NCI-H1436 treated with DMSO at 0.1 percent for 48 hours (cell line): Measurements from ENCODE around the gene UBE2S.

Source experiments
- DNase-seq: peaks from one replicate; lab custom pipeline; 2025; lab: John Stamatoyannopoulos, UW

UBE2S gene

GRCh38 chr19:55383279-55384130 lies 24.1 kb downstream of the UBE2S start:
- DNase-seq: no peak

DNA sequence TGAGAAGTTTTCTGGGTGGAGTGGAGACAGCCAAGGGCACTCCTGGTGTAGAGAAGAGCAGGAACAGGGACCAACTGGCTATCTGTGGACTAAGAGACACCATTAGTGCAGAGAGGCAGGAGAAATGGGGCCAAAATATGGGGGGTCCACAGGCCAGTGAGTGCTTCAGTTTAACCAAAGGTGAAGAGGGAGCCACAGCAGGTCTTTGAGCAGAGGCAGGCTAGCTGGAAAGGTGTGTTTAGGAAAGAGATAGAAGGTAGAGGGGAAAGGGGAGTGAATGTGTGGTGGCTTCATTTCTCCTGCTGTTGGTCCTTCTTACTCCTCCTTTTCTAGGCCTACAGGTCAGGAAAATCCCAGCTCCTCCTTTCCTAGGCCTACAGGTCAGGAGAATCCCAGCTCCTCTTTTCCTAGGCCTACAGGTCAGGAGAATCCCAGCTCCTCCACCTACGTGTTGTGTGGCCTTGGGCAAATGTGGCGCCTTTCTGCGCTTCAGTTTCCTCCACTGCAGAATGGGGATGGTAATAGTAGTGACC lies 25.0 kb downstream of the UBE2S start:
- DNase-seq: no peak

- no peak for DNase-seq
Observed at GRCh38 chr19:55382013-55382412, 25.6 kb downstream of the UBE2S start.

GRCh38 chr19:55379174-55379573 lies 28.4 kb downstream of the UBE2S start:
- DNase-seq: no peak

DNA sequence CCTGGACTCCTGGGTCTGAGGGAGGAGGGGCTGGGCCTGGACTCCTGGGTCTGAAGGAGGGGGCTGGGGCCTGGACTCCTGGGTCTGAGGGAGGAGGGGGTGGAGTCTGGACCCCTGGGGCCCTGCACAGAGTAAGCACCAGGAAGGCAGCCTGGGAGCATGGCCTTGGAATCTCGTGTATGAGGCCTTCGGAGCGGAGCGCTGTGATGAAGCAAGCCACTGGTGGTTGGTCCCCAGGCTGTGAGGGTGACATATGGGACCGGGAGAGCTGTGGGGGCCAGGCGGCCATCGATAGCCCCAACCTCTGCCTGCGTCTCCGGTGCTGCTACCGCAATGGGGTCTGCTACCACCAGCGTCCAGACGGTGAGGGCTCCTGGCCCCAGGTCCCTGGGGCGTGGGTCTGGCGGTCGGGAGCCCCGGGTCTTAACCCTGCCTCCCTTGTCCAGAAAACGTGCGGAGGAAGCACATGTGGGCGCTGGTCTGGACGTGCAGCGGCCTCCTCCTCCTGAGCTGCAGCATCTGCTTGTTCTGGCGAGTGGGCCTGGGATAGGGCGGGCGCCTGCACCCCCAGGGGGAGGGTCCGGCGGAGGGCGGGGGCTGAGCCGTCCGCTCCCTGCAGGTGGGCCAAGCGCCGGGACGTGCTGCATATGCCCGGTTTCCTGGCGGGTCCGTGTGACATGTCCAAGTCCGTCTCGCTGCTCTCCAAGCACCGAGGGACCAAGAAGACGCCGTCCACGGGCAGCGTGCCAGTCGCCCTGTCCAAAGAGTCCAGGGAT lies 30.0 kb downstream of the UBE2S start:
- no peak for DNase-seq

DNA sequence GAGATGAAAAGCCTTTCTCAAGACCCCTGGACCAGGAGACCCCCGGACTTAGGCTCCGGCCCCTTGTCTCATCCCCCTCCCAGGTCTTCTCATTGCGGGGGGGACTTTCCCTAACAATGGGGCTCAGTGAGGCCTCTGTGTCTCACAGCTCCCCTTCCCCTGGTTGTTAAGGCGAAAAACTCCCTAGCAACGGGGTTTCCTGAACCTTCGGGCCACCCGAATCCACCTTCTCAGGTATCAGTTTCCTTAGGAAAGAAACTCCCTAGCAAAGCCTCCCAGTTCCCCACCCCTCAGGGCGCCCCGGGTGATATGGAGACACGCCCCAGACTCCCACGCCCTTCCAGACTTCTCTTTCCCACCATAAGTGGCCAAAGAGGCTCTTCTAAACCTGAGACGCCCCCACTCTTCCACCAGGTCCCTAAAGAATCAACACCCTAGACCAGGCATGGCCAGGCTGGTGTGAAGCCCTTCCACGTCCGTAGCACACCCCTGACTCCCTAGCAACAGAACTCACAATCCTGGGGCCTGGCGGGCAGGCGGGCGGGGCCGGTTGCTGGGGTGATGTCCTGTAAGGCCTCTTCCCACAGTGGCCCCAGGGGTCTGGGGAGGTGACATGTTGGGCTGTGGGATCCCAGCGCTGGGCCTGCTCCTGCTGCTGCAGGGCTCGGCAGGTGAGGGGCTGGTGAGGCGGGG lies 31.2 kb downstream of the UBE2S start, which contains the start of gene TMEM190:
Gene TMEM190, plus strand, starts transcription at position 586 of the 693 bp plus-strand sequence. Its CDS starts 28 bp downstream, at position 614.
- DNase-seq: no peak

DNA sequence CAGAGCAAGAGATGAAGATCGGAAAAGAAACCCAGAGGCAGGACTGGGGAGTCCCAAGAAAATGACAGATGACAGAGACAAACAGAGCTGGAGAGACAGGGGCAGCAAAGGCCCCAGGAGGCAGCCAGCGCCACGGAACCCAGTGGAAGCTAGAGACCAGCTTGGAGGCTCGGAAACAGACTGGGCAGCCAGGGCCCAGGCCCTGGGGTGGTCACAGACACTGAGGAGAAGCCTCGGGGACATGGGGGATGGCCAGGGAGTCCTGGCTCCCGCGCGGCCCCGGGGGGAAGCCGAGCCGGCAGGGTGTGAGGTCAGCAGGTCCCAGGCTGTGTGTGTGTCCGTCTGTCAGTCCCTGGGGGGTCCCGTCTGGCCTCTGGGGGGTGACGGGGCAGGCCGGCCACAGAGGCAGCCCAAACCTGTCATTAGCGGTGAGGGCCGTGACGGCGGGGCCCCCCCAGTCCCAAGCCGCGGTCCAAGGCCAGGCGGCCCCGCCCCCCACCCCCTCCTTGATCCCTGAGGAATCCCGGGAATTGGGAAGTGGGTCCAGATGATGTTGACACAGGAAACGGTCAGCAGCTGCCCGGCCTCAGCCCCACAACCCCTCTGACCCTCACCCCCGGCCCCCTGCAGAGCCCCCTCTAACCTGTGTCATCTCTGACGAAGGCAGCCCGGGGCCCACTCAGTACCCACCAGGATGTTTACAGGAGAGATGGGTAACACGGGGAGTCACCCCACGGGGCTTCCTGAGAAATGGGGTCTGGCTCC lies 33.4 kb downstream of the UBE2S start:
- DNase-seq: no peak

GRCh38 chr19:55373306-55373992 lies 34.1 kb downstream of the UBE2S start:
- DNase-seq: no peak

DNA sequence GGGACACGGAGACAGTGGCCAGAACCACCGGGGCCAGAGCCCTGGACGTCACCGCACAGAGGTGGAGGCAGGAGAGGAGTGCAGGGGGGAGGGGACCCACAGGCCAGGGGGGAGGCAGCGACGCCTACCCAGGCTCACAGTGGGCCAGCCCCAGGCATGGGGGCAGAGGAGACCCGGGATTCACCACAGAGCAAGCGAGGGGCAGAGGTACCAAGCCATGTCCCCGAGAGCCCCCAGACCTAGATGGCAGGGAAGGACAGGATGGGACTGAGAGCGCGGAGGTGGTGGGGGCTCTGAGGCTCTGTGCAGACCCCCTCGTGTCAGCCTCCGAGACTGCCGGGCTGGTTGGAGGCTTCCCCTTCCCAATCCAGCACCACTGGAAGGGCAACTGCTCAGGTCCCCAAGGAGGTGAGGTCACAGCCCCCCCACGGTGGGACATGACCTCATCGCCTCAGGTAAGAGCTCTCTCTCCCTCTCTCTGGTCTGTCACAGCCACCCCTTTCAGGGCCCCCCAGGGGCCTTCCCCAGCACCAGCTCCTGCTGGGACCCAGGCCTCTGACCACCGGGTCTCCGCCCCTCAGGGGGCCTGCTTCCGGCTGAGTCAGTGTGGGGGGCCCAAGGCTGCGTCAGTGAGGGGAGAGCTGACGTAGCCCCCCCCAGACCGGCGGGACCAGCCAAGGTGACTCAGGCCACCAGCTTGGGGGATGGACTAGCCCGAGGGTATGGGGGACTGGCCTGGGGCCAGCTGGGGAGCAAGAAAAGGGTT lies 35.1 kb downstream of the UBE2S start:
- no peak for DNase-seq

DNA sequence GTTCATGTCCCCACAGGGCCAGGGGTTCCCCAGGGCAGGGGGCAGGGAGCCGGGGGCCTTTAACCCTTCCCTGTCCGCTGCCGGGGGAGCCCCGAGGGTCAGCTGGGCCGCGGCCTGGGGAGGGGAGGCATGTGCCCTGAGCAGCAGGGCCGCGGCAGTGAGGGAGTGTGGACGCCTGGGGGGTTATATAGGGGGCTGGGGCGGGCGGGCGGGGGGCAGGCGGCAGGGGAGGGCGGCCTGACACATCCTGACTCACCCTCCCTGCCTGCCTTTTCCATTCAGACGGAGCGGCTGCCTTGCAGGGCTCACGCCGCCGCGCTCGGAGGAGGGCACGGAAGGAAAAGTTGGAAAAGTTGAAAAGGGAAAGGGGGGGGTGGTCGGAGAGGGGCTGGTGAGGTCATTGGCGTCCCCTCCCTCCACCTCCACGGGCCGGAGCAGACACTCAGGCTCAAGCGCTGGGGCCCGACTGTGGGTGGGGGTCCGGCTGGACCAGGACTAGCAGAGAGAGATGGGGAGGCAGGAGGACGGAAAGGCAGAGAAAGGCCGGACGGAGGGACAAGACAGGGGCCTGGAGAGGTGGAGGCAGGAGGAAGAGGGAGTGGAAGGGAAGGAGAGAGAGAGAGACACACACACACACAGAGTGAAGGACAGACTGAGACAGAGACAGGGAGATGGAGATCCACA lies 37.1 kb downstream of the UBE2S start, which contains the start of gene IL11:
Gene IL11, minus strand, starts transcription at position 159 of the 684 bp plus-strand sequence. Its CDS starts 153 bp downstream, at position 6.
- DNase-seq: no peak

GRCh38 chr19:55369653-55370304 lies 37.8 kb downstream of the UBE2S start:
- no peak for DNase-seq

DNA sequence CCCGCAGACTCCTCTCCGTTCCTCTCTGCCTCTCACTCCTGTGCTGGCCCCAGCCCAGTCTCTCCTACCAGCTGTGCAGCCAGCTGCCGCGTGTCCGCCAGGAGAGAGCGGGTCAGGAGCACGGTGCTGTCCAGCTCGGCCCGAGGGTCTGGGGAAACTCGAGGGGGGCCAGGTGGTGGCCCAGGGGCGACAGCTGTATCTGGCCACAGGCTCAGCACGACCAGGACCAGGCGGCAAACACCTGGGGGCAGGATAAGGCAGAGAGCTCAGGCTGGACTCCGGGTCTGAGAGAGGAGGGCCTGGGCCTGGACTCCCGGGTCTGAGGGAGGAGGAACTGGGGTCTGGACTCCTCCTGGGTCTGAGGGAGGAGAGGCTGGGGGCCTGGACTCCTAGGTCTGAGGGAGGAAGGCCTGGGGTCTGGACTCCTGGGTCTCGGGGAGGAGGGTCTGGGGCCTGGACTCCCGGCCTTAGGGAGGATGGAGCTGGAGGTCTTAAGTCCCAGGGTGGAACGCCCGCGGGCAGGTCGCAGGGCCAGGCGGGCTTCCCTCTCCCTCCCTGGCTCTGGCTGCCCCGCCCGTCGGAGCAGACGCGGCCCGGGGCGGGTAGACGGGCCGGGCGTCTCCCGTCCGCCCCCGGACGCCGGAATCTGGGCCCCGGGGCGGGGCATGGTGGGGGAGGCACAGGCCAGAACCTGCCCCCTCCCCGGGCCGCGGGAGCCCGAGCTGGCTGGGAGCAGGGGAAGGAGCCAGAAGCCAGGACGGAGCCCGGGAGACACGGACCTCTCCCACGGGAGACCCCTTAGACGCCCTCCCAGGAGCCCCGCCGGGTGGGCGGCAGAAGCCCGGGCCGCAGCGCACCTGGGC lies 38.7 kb downstream of the UBE2S start:
- DNase-seq: no peak

DNA sequence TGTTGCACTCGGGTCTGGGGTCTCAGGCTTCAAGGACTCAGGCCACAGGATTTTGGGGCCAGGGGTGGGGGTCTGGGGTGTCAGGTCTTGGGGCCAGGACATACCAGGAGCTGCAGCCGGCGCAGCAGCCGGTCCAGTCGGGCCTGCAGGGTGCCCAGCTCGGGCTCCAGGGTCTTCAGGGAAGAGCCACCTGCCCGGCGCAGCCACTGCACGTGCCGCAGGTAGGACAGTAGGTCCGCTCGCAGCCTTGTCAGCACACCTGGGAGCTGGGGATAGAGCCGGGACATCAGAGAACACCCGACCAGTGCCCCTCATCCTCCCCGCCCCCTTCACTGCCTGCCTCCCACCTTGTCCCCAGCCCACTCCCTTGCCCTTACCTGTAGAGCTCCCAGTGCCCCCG lies 39.5 kb downstream of the UBE2S start:
- DNase-seq: no peak

DNA sequence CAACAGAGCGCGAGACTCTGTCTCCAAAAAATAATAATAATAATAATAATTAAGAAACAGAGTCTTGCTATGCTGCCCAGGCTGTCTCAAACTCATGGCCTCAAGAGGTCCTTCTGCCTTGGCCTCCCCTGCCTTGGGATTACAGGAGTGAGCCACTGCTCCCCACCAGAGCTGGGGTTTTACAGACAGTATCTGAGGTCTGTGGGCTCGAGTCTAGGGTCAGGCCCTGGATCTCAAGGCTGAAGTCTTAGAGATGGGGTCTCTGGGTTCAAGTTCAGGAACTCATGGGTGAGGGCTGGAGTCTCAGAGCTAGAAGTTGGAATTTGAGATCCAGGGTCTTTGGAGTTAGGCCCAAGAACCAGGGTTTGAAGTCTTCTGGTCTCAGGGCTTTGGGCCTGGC lies 40.8 kb downstream of the UBE2S start:
- no peak for DNase-seq

- DNase-seq: no peak
Observed at GRCh38 chr19:55365964-55366363, 41.6 kb downstream of the UBE2S start.

DNA sequence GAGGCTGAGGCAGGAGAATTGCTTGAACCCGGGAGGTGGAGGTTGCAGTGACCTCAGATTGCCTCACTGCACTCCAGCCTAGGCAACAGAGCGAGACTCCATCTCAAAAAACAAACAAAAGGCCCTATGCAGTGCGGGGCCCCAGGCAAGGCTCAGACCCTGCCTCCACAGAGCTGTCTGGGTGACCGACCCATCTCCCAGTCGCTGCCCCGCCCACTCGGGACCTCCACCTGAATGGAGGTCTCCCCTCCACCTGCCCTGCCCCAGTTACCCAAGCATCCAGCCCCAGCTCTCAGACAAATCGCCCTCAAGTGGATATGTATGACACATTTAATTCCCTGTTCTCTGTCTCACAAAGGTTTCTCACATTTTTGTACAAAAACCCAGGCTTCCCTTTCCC lies 42.3 kb downstream of the UBE2S start:
- DNase-seq: no peak

DNA sequence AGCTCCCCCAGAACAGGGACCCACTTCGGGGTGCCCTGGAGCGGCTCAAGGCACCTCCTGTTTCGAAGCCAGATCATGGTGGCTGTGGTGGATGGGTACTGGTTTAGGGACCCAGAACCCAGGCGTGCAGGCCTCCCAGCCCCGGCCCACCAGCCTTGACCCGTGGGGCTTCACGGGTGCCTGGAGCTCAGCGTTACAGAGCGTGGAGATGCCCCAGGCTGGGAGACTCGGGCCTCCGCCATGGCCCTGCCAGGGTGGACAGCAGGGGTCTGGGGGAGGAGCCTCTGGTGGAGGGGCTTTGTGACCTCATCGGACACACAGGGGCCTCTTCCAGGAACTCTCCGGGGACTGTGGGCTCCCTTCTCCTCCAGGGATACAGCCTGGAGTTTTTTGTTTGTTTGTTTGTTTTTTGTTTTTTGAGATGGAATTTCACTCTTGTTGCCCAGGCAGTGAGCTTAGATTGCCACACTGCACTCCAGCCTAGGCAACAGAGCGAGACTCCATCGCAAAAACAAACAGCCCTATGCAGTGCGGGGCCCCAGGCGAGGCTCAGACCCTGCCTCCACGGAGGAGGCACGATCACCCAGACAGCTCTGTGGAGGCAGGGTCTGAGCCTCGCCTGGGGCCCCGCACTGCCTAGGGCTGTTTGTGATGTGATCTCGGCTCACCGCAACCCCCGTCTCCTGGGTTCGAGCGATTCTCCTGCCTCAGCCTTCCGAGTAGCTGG lies 44.4 kb downstream of the UBE2S start, which contains the start of gene GARIN5B:
Gene GARIN5B, minus strand, starts transcription at position 271 of the 727 bp plus-strand sequence. Its CDS starts 194 bp downstream, at position 77.
- no peak for DNase-seq
